Activated CD4-positive, alpha-beta T cell treated with anti-CD3 and anti-CD28 coated beads, Interleukin-2, amount 50 U/mL, for 1 hour (primary cell): ENCODE results near the gene PCNX4.
"Not testable (repeated sequence)": the region's sequence is repeated elsewhere in the genome, so short reads cannot be mapped to it uniquely, and the experiment has no call there.

ENCODE experiments used
- DNase-seq: peaks from one replicate; pipeline ENCODE4 v3.0.0-alpha.2; 2020

The PCNX4 gene

DNA sequence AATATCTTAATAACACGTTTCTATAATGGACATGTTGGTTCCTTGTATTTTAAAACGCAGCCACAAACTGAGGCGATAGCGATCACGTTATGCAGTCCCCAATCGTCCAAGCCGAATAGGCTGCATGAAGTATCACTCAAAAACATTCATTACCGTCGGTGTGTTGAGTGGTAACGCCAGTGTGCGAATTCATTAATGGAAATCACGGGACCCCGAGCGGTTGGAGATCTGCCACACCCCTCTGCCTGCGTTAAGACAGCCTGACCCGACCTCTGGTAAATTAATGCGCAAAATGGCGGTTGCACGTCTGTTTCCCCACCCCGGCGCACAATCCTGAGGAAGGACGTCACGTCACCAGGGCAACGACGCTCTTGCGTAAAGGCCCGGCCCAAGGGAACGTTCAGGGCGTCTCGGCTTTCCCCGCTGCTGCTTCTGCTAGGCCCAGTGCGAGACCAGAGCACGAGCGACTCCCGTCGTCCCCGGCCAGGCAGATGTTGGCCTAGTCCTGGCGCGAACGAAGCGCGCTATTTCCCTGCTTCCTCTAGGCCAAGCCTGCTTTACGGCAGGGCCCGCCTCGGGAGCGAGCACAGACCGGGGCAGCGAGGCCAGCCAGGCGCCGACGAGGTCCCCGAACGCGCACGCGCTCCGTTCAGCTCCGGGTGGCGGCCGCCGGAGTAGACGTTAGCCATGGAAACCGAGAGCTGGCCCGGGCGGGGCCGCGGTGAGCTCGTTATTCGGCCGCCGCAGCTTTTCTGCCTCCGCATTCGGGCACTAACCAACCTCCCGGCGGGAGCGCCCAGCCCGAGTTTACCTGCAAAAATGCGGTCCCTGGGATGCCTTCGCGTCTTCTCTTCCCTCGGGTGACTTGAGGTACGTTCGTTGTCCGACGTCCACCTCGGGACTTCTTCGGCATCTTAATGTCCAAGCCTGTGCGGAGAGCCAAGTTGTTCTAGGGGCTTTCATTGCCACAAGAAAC lies at the start of gene PCNX4:
Gene PCNX4, plus strand, starts transcription at position 374 of the 976 bp plus-strand sequence. CDS start 15,716 bp downstream, outside the sequence.
- DNase-seq: peak; percentile 92

DNA sequence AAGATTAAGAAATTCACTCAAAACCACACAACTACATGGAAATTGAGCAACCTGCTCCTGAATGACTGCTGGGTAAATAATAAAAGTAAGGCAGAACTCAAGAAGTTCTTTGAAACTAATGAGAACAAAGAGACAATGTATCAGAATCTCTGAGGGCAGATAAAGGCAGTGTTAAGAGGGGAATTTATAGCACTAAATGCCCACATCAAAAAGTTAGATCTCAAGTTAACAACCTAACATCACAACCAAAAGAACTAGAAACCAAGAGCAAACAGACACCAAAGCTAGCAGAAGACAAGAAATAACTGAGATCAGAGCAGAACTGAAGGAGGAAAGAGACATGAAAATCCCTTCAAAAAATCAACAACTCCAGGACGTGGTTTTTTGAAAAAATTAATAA lies 43.7 kb upstream of the PCNX4 start:
- DNase-seq: not testable (repeated sequence)

GRCh38 chr14:60051721-60052221 lies 40.0 kb upstream of the PCNX4 start:
- no peak for DNase-seq

DNA sequence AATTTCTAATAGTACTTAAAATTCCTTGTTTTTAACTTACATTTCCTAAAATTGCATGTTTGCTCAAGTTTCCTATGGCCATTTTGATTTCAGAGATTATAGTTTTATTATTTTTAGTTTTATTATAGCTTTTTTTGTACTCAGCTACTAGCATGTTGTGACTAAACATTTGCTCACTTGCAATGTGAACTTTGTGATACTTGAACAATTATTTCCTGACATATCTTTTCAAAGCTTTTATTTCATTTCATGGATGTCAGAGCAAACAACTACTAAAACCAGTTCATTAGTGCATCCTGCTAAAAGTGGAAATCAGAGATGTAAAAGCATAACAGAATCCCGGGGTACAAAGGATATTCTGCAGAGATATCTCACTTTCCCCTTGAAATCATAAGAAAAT lies 33.6 kb upstream of the PCNX4 start:
- DNase-seq: no peak

GRCh38 chr14:60061371-60061770 lies 30.4 kb upstream of the PCNX4 start:
- no peak for DNase-seq

DNA sequence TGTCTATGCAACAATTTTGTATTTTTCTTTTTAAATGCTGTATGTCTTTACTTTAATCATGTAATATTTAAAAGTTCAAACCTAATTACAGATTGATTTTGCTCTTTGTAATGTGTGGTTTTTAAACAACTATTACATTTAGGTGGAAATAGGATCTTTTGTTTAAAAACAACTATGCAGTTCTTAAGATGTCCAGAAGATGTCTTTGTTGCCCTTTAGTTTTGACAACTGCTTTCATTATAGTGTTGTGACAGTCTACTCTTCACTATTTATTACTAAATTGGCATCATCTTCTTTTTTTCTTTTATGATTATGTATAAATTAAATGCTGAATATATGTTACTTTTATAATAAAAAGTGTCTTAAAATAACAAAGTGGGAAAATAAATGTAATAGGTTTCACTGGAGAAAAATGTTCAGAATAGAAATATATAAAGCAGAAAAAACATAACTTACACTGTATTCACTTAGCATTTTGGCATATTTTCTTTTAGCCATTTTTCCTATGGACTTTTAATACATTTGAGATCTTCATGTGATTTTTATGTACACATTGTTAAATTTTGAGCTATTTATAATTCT lies 27.1 kb upstream of the PCNX4 start:
- no peak for DNase-seq

- no peak for DNase-seq
Measured at GRCh38 chr14:60067882-60068281, 23.8 kb upstream of the PCNX4 start.

- DNase-seq: no peak
Measured at GRCh38 chr14:60079723-60080122, 12.0 kb upstream of the PCNX4 start.

DNA sequence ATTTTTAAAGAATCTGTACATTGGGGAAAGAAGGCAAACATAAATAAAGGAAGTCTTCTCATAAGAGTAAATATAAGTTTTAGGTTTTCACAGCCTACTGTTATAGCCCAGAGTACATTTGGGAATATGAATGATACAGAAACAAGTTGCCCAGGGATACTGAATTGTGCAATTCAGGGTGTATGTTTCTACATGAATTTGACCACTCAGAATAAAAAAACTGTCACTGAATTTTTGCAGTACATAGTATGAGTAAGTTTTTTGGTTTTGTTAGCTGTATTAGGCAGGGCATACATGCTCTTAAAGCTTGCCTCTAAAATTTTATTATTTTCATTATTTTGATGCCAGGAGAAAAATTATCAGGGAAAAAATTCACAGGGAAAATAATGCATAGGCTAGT lies 6.6 kb upstream of the PCNX4 start:
- DNase-seq: no peak

DNA sequence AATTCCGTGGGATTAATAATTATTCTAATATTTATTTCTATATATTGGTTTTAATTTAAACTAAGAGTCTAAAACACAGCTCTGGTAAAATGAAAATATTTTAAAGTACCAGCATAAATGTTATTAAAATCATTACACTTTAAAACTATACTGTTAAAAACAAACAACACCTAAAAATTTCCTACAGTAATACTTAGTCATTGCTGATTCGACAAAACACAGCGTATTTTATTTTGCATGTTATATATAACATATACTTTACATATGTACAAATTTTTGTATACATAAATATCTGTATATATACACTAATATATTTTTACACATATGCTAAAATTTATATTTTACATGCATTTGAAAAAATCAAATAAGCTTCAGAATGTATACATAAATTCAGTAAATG lies 6.0 kb upstream of the PCNX4 start:
- DNase-seq: no peak

- no peak for DNase-seq
Measured at GRCh38 chr14:60087668-60088067, 4.1 kb upstream of the PCNX4 start.

GRCh38 chr14:60089221-60089620 lies 2.5 kb upstream of the PCNX4 start:
- no peak for DNase-seq

DNA sequence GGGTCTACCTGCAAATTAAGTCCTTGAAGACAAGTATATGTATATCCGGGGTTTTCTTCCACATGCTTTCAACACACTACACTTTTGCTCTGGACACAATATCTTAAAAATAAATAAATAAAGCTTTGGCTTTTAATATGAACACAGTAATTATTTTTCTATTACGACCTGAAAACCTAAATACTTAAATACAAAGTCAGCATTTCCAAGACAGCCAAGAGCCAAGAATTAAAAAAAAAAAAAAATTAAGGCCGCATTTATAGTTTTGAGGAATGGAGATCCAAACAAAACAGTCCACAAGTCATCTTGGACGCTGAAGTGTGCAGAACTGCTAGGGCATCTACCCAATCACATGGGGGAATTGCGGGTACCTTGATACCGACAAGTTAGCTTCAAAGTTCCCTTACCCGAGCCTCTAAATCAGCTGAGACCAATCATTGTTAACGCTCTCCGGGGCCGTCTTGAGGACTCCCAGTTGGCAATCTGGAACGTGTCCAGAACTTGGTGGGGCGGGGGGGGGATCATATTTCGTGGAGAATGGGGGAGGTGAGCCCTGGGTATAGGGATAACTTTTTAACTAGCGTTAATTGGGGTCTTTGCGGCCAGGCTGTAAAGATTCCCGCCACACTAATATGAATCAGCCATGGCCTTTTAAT lies 731 bp upstream of the PCNX4 start:
- peak; percentile 8 for DNase-seq

DNA sequence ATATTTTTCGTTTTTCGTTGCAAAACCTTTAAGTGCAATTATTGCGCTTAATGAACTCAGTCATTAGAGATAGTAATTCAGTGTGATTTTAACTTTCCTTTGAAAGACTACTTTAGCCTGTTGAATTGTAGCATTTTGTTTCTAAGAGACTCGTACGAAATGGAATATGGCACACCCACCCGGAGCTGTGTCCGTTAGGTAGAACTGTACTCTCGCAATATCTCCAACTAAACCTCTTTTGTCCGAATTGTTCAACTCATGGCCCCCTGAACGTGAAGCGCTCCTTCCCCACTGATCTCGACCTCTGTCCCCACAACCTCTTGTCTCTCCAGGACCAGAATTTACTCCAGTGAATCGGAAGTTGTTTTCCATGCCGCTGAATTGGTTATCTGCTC lies 800 bp downstream of the PCNX4 start:
- peak; percentile 6 for DNase-seq

DNA sequence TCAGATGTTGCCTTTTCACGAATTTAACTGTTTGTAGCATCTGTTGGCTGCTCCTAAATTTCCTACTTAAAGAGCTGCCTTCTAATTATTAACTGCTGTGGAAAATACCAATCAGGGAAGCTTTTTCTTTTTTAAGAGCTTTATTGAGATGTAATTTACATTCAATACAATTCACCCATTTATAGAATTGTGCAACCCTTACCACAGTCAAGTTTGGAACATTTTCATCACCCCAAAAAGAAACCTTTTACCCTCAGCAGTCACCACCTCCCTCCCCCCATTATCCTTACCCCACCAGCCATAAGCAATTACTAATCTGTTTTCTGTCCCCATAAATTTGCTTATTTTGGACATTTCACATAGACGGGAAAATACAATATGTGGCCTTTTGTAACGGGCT lies 1.4 kb downstream of the PCNX4 start:
- DNase-seq: no peak

DNA sequence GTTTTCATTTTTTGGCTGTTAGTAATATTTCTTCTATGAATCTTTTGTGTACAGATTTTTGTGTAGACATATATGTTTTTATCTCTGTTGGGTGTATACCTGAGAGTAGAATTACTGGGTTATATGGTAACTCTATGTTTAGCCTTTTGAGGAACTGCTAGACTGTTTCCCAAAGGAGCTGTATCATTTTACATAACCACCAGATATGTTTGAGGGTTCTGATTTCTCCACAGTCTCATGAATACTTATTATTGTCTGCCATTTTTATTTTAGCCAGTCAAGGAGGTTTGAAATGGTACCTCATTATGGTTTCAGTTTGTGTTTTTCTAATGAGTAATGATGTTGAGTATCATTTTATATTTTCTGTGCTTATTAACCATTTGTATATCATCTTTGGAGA lies 1.9 kb downstream of the PCNX4 start:
- no peak for DNase-seq

GRCh38 chr14:60094306-60094897 lies 2.7 kb downstream of the PCNX4 start:
- DNase-seq: no peak

GRCh38 chr14:60095231-60095630 lies 3.5 kb downstream of the PCNX4 start:
- no peak for DNase-seq

DNA sequence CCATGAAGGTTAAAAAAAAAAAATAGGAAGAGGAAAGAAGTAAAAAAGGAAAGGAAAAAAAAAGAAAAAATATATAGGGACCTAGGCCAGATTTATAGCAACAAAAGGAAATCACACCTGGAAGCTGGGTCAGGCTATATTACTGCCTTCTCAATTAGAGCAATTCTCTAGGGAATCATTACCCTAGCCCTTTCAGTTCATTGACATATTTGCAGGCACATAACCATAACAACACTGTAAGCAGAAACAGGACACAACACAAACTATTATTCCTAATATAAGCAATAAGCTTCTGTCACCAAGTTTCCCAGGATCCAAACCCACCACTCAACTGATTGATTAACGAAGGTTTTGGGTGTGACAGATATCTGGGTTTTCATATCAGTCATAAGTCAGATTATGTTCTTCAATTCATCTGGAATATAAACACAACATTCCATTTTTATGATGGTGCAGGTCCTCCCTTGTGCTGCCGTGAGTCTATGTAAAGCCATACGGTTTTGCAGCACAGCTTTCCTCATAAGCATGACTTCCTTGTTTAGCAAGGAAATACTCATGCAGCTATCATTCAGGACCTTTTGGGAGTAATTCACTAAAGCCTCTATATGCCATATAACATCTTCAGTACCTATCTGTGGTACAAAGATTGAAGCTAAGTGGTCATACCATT lies 4.2 kb downstream of the PCNX4 start:
- DNase-seq: no peak

GRCh38 chr14:60097974-60098373 lies 6.3 kb downstream of the PCNX4 start:
- no peak for DNase-seq

DNA sequence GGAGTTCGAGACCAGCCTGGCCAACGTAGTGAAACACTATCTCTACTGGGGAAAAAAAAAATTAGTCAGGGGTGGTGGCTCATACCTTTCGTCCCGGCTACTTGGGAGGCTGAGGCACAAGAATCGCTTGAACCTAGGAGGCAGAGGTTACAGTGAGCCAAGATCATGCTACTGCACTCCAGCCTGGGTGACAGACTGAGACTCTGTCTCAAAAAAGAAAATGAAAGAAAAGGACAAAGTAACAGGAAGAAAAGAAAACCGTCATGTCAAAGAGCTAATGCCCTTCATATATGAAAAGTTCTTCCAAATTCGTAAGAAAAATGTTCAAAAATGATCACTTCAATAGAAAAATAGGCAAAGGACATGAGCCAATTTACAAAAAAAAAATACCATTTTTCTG lies 8.1 kb downstream of the PCNX4 start:
- not testable (repeated sequence) for DNase-seq

DNA sequence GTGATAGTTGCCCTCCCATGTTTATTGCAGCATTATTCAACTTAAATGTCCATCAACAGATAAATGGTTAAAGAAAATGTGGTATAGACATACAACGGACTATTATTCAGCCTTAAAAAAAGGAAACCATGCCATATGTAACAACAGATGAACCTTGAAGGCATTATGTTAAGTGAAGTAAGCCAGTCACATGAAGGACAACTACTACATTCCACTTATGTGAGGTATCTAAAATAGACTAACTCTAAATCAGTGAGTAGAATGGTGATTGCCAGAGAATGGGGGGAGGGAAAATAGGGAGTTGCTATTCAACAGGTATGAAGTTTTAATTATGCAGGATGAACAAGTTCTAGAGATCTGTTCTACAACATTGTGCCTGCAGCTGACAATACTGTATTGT lies 10.1 kb downstream of the PCNX4 start:
- DNase-seq: no peak

- DNase-seq: no peak
Measured at GRCh38 chr14:60102389-60102788, 10.7 kb downstream of the PCNX4 start.
